NCI-H526 (cell line): ENCODE measurements around the gene PLXNA2.

Source experiments
- DNase-seq, 2 experiments: peaks; one replicate each; lab custom pipeline; 2025; lab: John Stamatoyannopoulos, UW

Gene PLXNA2

GRCh38 chr1:208179263-208179816 is 64.8 kb downstream of the PLXNA2 start:
- DNase-seq, result peak in 1 of 2 experiments; percentile 31

GRCh38 chr1:208178091-208178529 is 66.1 kb downstream of the PLXNA2 start:
- DNase-seq, result peak; percentile 18 to 42

- DNase-seq, result peak; percentile 96
Observed at GRCh38 chr1:208177656-208178055, 66.5 kb downstream of the PLXNA2 start.

- peak in 1 of 2 experiments; percentile 45 for DNase-seq
Observed at GRCh38 chr1:208176649-208177048, 67.5 kb downstream of the PLXNA2 start.

GRCh38 chr1:208175508-208175895 is 68.7 kb downstream of the PLXNA2 start:
- DNase-seq, result no peak

- no peak for DNase-seq
Observed at GRCh38 chr1:208174731-208175507, 69.3 kb downstream of the PLXNA2 start.

GRCh38 chr1:208174200-208174599 is 70.0 kb downstream of the PLXNA2 start:
- DNase-seq, result no peak

GRCh38 chr1:208173749-208174148 is 70.4 kb downstream of the PLXNA2 start:
- DNase-seq, result no peak

- no peak for DNase-seq
Observed at GRCh38 chr1:208172423-208173145, 71.6 kb downstream of the PLXNA2 start.

- DNase-seq, result no peak
Observed at GRCh38 chr1:208171616-208172422, 72.4 kb downstream of the PLXNA2 start.

- no peak for DNase-seq
Observed at GRCh38 chr1:208170252-208170651, 73.9 kb downstream of the PLXNA2 start.

- no peak for DNase-seq
Observed at GRCh38 chr1:208169081-208169879, 74.9 kb downstream of the PLXNA2 start.

GRCh38 chr1:208167261-208167869 is 76.8 kb downstream of the PLXNA2 start:
- no peak for DNase-seq

- no peak for DNase-seq
Observed at GRCh38 chr1:208166340-208167138, 77.6 kb downstream of the PLXNA2 start.

- no peak for DNase-seq
Observed at GRCh38 chr1:208165659-208166058, 78.5 kb downstream of the PLXNA2 start.

GRCh38 chr1:208164609-208165008 is 79.6 kb downstream of the PLXNA2 start:
- no peak for DNase-seq

- no peak for DNase-seq
Observed at GRCh38 chr1:208163539-208163938, 80.6 kb downstream of the PLXNA2 start.

- no peak for DNase-seq
Observed at GRCh38 chr1:208162903-208163302, 81.3 kb downstream of the PLXNA2 start.

GRCh38 chr1:208161656-208162375 is 82.4 kb downstream of the PLXNA2 start:
- no peak for DNase-seq
